HT-29 (cell line): ENCODE results near the gene AGBL1. TPM values are rescaled to one million over a fixed set of nuclear protein-coding genes. Genes with fewer than 3 reads are reported as not detected.
A peak's percentile ranks its signal among the peaks of the same experiment; 100 is the strongest.
"Not testable (repeated sequence)": the region's sequence is repeated elsewhere in the genome, so short reads cannot be mapped to it uniquely, and the experiment has no call there.

Source experiments
- DNase-seq: peaks from one replicate; pipeline ENCODE4 v3.0.0-alpha.2; 2015; ENCODE audit warnings: low spot score
- total RNA-seq: library from RNA; depleted of rRNA; stranded (reverse); fragments of >200 nt; shearing (Covaris generic); gene quantifications from 2 replicates; pipeline ENCODE4 v1.2.3, GENCODE V29; 2014

AGBL1 gene
- total RNA-seq, 1 experiment from 2014 or later: not detected

DNA sequence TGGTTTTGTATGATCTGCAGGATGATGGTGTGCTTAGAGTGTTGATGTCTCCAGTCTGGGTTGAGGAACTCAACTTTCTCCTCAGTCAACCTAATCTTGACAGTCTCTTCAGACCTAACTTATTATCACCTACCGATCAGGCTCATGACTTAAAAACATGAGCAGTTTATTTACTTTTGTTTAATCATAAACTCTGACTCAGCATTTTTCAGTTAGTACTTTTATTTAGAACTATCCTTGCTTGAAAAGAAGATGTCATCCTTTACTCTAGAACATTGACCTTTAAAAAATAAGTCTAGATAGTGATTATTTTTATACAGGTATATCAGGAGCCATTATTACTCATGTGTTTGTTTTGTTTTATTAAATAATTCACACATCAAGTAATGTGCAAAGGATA lies 414.8 kb downstream of the AGBL1 start:
- DNase-seq: no peak

GRCh38 chr15:86502301-86502700 lies 422.6 kb downstream of the AGBL1 start:
- no peak for DNase-seq

- no peak for DNase-seq
Measured at GRCh38 chr15:86505951-86506350, 426.3 kb downstream of the AGBL1 start.

DNA sequence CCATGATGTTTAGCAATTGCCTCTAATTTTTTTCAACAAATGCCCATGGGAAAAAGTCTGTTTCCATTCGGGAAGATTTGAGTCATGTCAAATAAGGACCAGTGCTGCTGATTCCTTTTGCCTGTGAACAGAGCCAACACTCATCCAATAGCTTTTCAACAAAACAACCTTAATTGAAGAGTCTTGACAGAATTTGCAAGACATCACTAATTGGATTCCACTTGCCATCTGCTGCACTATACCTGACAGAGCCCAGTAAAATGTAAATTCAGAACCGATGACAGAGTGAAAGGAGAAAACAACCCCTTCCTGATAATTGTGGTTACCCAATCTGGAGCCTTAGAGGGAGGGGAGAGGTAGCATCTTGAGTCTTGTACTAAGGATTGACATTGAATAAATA lies 426.7 kb downstream of the AGBL1 start:
- no peak for DNase-seq

DNA sequence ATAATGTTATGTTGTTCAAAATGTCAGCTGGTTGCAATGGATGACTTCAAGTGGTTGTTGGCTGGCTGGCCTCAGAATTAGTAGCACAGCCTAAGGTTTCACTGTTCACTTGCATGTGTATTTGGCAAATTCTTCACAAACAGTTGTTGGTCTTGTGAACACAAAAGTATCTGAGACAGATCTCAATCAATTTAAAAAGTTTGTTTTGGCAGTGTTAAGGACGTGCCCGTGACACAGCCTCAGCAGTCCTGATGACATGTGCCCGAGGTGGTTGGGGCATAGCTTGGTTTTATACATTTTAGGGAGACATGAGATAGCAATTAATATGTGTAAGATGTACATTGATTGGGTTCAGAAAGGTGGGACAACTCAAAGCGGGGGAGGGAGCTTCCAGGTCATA lies 436.0 kb downstream of the AGBL1 start:
- DNase-seq: no peak

GRCh38 chr15:86522721-86523120 lies 443.1 kb downstream of the AGBL1 start:
- peak; percentile 42 for DNase-seq

- DNase-seq: no peak
Measured at GRCh38 chr15:86526938-86527690, 447.4 kb downstream of the AGBL1 start.

DNA sequence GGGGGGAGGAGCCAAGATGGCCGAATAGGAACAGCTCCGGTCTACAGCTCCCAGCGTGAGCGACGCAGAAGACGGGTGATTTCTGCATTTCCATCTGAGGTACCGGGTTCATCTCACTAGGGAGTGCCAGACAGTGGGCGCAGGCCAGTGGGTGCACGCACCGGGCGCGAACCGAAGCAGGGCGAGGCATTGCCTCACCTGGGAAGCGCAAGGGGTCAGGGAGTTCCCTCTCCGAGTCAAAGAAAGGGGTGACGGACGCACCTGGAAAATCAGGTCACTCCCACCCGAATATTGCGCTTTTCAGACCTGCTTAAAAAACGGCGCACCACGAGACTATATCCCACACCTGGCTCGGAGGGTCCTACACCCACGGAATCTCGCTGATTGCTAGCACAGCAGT lies 448.4 kb downstream of the AGBL1 start:
- not testable (repeated sequence) for DNase-seq

GRCh38 chr15:86538141-86538540 lies 458.5 kb downstream of the AGBL1 start:
- DNase-seq: no peak

- DNase-seq: no peak
Measured at GRCh38 chr15:86540840-86541467, 461.3 kb downstream of the AGBL1 start.

- no peak for DNase-seq
Measured at GRCh38 chr15:86541540-86541939, 461.9 kb downstream of the AGBL1 start.

DNA sequence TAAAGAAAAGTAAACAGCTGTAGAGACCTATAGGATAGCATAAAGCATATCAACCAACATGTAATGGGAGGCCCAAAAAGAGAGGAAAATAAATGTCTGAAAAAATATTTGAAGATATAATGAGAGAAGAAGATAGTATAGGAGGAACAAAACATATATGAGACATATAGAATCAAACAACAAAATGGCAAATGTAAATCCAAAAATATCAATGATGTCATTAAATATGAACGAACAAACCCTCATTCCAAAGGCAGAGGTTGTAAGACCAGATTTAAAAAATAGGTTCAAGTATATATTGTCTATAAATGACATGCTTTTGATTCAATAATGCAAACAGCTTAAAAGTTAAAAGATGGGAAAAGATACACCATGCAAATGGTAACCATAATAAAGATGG lies 470.4 kb downstream of the AGBL1 start:
- DNase-seq: no peak

DNA sequence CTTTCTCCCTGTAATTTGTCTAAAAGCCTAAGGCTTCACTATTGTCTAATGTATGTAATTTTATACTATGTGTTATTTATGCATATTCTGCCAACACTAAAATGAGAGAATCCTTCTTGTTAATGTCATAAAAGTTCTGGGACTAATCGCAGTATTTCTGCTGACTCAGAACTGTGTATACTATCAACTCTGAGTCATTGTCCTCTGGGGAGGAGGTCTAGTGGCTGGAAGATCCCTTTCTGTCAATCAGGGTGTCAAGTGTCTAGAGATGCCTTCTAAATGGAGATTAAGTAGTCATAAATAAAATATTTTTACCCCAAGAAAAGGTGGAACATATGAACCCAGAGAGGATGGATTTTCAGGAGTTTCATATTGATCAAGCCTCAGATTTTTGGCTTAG lies 473.4 kb downstream of the AGBL1 start:
- DNase-seq: no peak

DNA sequence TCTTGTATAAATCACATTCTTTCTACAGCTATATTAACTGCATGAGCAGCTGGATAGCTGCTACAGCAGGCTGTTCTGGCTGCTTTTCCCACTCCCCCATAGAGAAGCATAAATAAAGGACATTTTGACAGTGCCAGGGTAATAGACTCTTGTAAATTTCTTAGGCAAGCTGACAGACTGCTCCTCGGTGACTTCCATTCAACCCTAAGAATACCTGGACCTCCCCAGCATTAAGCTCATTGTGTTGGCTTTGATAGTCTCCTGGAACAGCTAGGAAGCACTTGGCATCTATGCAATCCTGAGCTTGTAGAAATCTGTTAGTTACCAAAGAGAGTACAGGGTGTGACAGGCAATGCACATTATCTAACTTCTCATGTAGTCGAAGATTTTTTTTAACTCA lies 475.4 kb downstream of the AGBL1 start:
- no peak for DNase-seq

DNA sequence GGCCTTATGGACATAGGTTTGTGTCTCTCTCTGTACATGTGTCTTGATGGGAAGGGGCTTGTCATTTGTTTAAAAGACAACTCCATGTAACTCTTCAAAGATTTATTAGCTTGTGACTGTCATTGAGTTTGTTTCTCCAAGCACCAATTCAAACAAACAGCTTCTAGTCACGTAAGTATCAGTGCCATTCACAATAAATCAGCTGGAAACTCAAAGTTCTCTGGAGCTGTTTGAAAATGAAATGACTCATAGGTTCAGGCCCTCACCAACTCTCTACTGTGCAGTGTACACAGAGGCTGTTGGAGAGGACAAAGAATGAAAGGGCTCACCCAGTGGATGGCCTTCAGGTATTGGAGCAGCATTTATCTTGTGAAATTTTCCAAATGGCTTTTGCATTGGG lies 476.3 kb downstream of the AGBL1 start:
- peak; percentile 29 for DNase-seq

- DNase-seq: no peak
Measured at GRCh38 chr15:86556396-86557017, 476.8 kb downstream of the AGBL1 start.

DNA sequence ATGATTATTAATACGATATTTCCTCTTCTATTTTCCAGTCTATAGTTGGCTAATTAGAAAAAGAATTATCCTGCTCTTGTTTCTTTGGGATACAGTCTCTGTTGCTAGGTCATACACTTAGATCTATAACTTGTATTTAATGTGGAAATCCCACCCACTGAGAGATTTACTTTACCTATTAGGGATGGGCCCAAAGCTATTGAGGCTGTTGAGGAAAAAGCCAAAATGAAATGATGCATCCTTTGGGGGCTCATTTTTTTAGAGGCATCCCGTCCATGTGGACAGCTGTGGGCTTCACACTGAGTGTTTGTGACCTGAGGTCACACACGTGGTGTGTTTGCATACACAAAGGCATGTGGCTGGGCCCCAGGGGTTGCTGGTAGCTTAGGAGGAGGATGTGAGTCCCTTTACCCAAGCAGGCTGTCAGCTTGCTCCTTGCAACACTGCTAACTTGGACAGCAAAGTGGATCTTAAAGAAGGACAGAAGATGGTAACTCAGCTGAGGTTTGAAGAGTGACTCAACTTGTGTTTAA lies 477.4 kb downstream of the AGBL1 start:
- DNase-seq: no peak

DNA sequence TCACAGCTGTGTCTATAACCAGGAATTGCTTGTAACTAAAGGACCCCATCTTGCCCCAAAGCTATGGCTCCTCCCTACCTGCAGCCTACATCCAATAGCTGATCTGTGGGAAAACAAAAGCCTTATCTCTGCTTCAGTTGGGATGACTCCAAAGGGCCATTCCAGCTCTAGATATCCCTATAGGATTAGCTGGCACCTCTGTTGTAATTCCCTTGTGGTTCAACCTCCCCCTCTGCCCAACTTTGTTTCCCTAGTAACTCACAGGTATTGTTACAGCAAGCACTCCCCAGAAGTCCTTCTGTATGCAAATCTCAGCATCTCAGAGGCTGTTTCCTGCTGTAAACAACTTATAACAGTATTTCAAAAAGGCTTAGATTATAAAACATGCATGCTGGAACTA lies 478.6 kb downstream of the AGBL1 start:
- DNase-seq: no peak

DNA sequence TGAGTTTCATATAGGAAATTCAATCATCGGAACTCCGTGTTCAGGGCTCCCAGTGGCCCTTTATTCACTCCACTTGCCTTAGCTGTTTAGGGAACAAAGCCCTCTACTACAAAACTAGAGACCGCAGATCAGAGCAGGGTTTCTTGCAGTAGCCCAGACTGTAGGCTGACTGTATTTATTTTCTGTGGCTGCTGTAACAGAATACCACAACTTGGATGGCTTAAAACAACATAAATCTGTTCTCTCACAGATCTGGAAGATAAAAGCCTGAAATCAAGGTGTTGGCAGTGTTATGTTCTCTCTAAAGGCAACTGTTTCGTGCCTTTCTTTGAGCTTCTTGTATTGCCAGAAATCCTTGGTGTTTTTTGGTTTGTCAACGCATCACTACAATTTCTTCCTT lies 479.0 kb downstream of the AGBL1 start:
- DNase-seq: no peak

GRCh38 chr15:86568378-86568777 lies 488.7 kb downstream of the AGBL1 start:
- DNase-seq: no peak

GRCh38 chr15:86570738-86571137 lies 491.1 kb downstream of the AGBL1 start:
- no peak for DNase-seq

DNA sequence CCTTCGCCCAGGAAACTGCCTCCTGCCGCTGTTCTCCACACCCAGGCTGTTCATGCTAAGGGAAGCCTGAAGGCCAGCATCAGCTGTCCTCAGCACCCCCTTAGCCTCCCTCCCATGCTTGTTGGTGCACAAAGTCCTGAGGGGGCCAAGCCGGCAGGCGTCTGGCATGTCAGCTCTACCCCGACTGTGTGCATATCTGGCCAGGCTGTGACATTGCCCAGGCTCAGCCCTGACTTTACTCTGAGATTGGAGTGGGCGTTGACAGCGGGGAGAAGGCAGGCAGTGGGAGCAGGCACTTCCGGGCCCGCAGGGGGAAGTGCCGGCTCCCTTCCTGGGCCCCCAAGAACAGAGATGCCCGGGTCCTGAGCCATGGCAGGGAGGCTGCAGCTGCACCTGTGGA lies 492.2 kb downstream of the AGBL1 start:
- no peak for DNase-seq

GRCh38 chr15:86572368-86572841 lies 492.7 kb downstream of the AGBL1 start:
- no peak for DNase-seq
